ENCODE measurements around the gene TFEB.

TFEB gene

DNA sequence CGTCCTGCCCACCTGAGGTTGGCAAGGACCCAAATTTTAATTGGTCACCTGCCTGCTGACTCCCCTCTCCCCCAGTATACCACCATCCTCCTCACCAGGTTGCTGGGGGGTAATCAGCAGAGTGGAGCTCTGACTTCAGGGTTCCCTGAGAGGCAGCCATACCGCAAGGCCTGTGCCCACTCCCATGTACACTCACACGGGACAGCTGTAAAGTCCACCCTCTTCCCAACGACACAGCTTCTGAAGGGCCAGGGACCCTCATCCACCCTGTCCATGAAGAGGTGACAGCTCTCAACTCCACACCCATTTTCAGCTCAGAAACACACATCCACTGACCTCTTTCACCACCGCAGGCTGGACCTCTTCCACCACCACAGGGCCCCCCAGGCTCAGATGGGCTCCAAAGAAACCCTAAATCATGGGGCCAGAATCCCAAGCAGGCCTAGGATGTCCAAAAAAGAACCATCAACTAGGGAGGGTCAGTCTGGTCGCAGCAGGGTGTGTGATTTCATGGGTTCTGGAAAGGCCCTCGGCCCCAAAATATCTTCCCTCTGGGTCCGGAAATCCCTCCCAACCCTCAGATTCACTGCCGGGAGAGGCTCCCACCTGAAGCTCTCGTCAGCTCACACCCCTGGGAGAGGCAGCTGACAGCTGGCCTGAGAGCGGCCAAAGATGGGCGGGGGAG is 30.0 kb downstream of the TFEB start:
- H3K36me3 ChIP-seq: no peaks in the 10 kb centered on the region
- TF ChIP-seq, protein P1, sequence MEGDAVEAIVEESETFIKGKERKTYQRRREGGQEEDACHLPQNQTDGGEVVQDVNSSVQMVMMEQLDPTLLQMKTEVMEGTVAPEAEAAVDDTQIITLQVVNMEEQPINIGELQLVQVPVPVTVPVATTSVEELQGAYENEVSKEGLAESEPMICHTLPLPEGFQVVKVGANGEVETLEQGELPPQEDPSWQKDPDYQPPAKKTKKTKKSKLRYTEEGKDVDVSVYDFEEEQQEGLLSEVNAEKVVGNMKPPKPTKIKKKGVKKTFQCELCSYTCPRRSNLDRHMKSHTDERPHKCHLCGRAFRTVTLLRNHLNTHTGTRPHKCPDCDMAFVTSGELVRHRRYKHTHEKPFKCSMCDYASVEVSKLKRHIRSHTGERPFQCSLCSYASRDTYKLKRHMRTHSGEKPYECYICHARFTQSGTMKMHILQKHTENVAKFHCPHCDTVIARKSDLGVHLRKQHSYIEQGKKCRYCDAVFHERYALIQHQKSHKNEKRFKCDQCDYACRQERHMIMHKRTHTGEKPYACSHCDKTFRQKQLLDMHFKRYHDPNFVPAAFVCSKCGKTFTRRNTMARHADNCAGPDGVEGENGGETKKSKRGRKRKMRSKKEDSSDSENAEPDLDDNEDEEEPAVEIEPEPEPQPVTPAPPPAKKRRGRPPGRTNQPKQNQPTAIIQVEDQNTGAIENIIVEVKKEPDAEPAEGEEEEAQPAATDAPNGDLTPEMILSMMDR (IDR thresholded peaks at IDR 0.05; ENCODE audit: low read depth, low read length): no peak
- no peak for DNase-seq
- no peak overlapping the region for H3K27ac ChIP-seq
- H3K27me3 ChIP-seq (ENCODE audit: insufficient read depth, low read depth, severe bottlenecking): no peaks in the 10 kb centered on the region
- no peaks in the 10 kb centered on the region for H3K9me3 ChIP-seq (ENCODE audit: severe bottlenecking)
- no peak overlapping the region for H3K4me3 ChIP-seq (ENCODE audit: low read depth, low read length)

- TF ChIP-seq, protein P1 (IDR thresholded peaks at IDR 0.05; ENCODE audit: low read depth, low read length): no peak
- Histone ChIP-seq H3K9me3 (ENCODE audit: severe bottlenecking) (no peaks in the 10 kb centered on the region), H3K36me3 (no peaks in the 10 kb centered on the region), H3K27ac (no peak overlapping the region), H3K4me3 (ENCODE audit: low read depth, low read length) (no peak overlapping the region), H3K27me3 (ENCODE audit: insufficient read depth, low read depth, severe bottlenecking) (no peaks in the 10 kb centered on the region)
- DNase-seq: no peak
These were observed 30.6 kb downstream of the TFEB start for GRCh38 chr6:41704656-41705310.

- DNase-seq: no peak
- Histone ChIP-seq H3K27me3 (ENCODE audit: insufficient read depth, low read depth, severe bottlenecking) (no peaks in the 10 kb centered on the region), H3K4me3 (ENCODE audit: low read depth, low read length) (no peak overlapping the region), H3K36me3 (no peaks in the 10 kb centered on the region), H3K9me3 (ENCODE audit: severe bottlenecking) (no peaks in the 10 kb centered on the region), H3K27ac (no peak overlapping the region)
- TF ChIP-seq, protein P1 (IDR thresholded peaks at IDR 0.05; ENCODE audit: low read depth, low read length): no peak
These were observed 31.4 kb downstream of the TFEB start for GRCh38 chr6:41704028-41704427.

DNA sequence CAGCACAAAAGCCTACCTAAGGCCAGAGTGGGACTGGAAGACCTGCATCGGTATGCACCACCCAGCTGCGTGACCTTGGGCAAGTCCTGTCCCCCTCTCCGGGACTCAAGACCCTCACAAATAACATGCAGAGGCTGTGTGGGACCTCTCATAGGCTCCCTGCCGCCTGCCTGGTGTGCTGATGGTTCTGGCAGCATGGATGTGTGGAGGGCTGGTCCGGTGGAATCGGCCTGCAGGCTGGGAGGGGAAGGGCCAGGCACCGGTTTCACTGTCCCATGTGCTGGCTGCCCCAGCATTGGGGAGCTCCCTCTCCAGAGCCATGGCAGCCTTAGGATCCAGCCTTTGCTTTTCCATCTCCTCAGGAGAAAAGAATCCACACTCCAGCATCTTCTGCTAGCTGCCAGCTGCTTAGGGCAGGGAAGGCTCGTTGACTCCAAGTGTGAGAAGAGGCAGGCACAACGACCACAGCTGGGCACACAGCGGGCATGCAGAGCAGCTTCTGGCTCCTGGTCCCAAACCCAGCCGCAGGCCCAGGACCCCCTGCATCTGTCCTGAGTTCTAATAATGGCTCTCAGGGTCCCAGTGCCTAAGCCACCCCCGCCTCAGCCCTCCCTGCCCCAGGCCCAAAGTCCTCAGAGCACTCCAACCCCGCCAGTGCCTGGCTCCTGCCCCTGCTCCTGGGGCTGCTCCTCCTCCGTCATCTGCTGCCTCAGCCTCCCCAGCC is 32.5 kb downstream of the TFEB start:
- TF ChIP-seq, protein P1 (IDR thresholded peaks at IDR 0.05; ENCODE audit: low read depth, low read length): no peak
- Histone ChIP-seq H3K4me3 (ENCODE audit: low read depth, low read length) (no peak overlapping the region), H3K27ac (no peak overlapping the region), H3K9me3 (ENCODE audit: severe bottlenecking) (no peaks in the 10 kb centered on the region), H3K36me3 (no peaks in the 10 kb centered on the region), H3K27me3 (ENCODE audit: insufficient read depth, low read depth, severe bottlenecking) (no peaks in the 10 kb centered on the region)
- no peak for DNase-seq

DNA sequence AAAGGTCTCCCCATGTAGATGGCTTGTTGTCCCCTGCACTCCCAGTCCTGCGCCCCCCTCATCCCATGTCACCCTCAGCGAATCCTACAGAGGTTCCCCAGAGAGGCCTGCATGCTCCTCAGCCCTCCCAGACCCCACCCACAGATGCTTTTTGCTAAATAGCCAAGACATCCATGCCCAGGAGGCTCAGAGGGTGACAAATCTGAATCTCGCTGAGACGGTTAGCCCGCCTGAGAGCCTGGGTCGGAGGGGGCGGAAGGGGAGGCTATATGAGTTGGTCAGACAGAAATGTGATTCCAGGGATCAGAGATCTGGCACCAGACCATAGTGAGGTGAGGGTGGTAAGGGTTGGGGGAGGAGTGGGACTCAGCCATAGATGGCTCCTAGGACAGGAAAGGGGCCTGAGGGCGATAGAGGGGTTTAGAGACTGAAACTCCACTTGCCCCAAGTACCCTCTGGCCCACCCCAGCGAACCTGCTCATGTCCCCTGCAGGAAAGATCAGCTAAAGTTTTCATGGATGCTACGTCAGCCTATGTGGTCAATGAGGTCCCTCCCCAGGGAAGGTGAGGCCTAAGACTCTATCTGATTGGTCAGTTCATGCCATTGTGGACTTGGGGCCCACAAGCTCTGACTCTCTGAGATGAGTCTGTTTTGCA is 33.2 kb downstream of the TFEB start:
- no peak overlapping the region for H3K27ac ChIP-seq
- no peak for DNase-seq
- H3K27me3 ChIP-seq (ENCODE audit: insufficient read depth, low read depth, severe bottlenecking): no peaks in the 10 kb centered on the region
- no peaks in the 10 kb centered on the region for H3K36me3 ChIP-seq
- TF ChIP-seq, protein P1 (IDR thresholded peaks at IDR 0.05; ENCODE audit: low read depth, low read length): no peak
- H3K4me3 ChIP-seq (ENCODE audit: low read depth, low read length): no peak overlapping the region
- H3K9me3 ChIP-seq (ENCODE audit: severe bottlenecking): no peaks in the 10 kb centered on the region
